ENCODE results near the gene CAPN11.
A peak's percentile ranks its signal among the peaks of the same experiment; 100 is the strongest.
"Not testable (repeated sequence)": the region's sequence is repeated elsewhere in the genome, so short reads cannot be mapped to it uniquely, and the experiment has no call there.

The CAPN11 gene

DNA sequence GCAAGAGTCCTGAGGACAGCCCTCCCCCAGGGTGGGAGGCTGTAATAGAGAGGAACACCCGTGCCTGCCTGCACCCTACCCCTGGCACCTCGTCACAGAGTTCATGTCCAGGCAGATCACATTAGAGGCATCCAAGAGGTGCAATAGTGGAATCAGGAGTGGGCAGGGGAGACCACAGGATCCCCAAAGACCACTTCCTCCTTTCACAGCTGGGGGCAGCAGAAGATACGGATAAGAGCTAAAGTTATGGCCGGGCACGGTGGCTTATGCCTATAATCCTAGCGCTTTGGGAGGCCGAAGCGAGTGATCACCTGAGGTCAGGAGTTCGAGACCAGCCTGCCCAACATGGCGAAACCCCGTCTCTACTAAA is 1.5 kb upstream of the CAPN11 start:
- no peak for DNase-seq

- DNase-seq: no peak
Observed at GRCh38 chr6:44161997-44162338, 3.3 kb downstream of the CAPN11 start.

GRCh38 chr6:44162876-44163625 is 4.4 kb downstream of the CAPN11 start:
- no peak for DNase-seq

DNA sequence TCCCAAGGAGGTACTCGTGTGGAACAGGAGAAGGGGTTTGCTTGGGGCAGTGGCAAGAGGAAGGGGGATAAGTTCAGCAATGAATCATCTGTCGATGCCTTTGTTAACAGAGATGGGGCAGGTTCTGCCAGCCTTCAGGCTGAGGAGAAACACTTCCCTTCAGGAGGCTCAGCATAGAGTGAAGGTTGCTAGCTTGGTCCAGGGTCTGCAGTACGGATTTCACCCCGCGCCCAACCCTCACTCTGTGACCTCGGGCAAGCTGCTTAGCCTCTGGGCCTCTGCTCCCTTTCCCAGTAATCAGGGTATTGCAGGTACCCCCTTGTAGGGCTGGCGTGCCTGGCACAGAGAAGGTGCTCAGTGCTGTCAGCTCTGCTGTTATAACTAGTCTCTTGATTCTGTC is 7.5 kb downstream of the CAPN11 start:
- DNase-seq: no peak

- DNase-seq: no peak
Observed at GRCh38 chr6:44166591-44167184, 8.1 kb downstream of the CAPN11 start.

- DNase-seq: no peak
Observed at GRCh38 chr6:44167567-44167966, 8.9 kb downstream of the CAPN11 start.

- no peak for DNase-seq
Observed at GRCh38 chr6:44169154-44169553, 10.5 kb downstream of the CAPN11 start.

DNA sequence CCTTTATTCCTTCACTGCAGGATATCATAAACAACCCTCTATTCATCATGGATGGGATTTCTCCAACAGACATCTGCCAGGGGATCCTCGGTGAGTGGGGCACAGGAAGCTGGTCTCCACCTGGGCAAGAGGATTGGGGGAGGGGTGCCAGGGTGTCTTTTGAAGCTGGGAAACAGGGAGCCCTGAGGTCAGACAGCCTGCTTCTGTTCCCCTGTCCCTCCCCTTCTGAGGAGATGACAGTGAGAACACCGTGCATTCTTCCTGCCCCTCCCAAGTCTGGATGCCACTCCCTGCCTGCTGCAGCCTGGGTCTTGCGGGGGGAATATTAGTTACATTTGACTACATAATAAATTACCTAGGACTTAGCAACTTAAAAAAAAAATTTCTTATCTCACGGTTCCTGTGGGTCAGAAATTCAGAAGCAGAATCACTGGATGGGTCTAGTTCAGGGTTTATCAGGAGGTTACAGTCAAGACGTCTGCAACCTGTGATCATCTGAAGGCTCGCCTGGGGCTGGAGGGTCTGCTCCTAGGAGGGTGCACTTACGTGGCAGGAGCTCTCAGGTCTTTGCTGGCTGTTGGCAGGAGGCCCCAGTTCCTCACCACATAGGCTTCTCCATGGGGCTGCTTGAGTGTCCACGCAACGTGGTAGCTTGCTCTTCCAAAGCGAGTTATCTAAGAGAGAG is 11.4 kb downstream of the CAPN11 start:
- no peak for DNase-seq

GRCh38 chr6:44171899-44172546 is 13.4 kb downstream of the CAPN11 start:
- DNase-seq: no peak

- peak; percentile 61 to 70 for DNase-seq
Observed at GRCh38 chr6:44172731-44173500, 14.3 kb downstream of the CAPN11 start.

GRCh38 chr6:44176130-44176761 is 17.6 kb downstream of the CAPN11 start:
- no peak for DNase-seq

- peak; percentile 32 to 49 for DNase-seq
Observed at GRCh38 chr6:44176762-44177509, 18.3 kb downstream of the CAPN11 start.

GRCh38 chr6:44177691-44178423 is 19.2 kb downstream of the CAPN11 start:
- no peak for DNase-seq

DNA sequence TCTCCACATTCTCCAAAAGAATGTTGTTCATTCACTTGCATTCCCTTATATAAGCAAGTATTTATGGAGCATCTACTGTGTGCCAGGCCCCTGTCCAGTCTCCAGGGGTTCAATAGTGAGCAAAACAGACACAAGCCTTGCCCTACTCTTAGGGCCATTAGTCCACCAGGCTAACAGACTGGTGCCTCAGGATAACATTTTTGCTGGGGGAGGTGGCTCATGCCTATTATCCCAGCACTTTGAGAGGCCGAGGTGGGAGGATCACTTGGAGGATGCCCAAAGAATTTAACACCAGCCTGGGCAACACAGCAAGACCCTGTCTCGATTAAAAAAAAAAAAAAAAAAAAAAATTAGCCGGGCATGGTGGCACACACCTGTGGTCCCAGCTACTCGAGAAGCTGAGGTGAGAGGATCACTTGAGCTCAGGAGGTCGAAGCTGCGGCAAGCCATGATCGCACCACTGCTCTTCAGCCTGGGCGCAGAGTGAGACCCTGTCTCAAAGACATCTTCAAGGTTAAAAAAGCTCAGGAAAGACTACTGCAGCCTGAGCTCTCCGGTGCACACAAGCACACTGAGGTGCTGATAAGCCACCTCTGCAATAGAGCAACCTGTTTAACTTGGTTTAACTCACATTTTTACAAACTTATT is 19.9 kb downstream of the CAPN11 start:
- no peak for DNase-seq

- no peak for DNase-seq
Observed at GRCh38 chr6:44179072-44179536, 20.5 kb downstream of the CAPN11 start.

GRCh38 chr6:44179648-44180047 is 21.0 kb downstream of the CAPN11 start:
- no peak for DNase-seq

- DNase-seq: no peak
Observed at GRCh38 chr6:44180406-44180805, 21.8 kb downstream of the CAPN11 start.

DNA sequence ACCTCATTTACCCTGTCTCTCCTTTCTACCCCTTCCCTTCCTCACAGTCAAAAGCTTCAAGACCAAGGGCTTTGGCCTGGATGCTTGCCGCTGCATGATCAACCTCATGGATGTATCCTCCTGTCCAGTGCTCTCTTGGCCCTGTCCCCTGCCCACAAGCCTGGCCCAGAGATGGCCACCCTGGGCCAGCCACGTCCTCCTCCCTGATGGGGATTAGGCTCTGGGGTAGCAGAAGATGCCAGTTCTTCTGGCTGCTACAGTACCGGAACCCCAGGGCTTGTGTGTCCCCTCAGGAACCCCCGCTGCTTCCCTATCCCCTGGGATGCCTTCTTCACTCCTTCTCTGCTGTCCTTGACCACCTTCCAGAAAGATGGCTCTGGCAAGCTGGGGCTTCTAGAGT is 22.3 kb downstream of the CAPN11 start:
- no peak for DNase-seq

DNA sequence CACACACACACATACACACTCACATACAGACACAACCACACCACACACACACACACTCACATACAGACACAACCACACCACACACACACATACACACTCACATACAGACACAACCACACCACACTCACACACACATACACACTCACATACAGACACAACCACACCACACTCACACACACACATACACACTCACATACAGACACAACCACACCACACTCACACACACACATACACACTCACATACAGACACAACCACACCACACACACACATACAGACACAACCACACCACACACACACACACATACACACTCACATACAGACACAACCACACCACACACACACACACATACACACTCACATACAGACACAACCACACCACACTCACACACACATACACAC is 23.2 kb downstream of the CAPN11 start:
- not testable (repeated sequence) for DNase-seq

GRCh38 chr6:44182911-44183390 is 24.3 kb downstream of the CAPN11 start:
- DNase-seq: no peak

All from SHP77 (cell line).